ENCODE results near the gene TESMIN. TPM values are rescaled to one million over a fixed set of nuclear protein-coding genes. Genes with fewer than 3 reads are reported as not detected.

The TESMIN gene, protein sequence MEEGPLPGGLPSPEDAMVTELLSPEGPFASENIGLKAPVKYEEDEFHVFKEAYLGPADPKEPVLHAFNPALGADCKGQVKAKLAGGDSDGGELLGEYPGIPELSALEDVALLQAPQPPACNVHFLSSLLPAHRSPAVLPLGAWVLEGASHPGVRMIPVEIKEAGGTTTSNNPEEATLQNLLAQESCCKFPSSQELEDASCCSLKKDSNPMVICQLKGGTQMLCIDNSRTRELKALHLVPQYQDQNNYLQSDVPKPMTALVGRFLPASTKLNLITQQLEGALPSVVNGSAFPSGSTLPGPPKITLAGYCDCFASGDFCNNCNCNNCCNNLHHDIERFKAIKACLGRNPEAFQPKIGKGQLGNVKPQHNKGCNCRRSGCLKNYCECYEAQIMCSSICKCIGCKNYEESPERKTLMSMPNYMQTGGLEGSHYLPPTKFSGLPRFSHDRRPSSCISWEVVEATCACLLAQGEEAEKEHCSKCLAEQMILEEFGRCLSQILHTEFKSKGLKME
- 0.53 TPM for polyA plus RNA-seq (ENCODE audit: insufficient read length)

DNA sequence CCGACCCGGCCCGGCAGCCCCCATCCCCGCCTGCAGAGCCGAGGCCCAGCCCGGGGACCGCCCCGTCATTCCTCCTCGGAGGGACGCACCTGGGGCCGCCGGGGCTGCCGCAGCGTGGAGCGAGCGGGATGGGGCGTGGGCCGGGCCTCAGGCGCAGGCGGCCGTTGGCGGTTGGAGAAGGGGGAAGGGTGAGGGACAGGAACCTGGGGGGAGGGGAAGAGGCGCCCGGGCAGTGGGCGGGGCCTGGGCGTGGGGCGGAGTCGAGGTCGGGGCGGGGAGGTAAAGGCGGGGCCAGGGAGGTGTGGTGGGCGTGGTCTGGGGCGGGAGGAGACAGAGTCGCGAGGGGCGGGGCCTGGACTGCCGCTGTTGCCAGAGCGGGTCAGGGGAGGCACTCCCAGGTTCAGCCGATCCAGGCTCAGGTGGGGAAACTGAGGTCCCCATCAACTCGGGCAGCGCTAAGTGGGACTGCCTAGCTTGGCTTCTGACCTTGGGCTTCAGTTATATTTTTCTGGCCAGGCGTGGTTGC, at the start of gene TESMIN:
Gene TESMIN (minus strand): TSS at position 190 of the 526 bp plus-strand sequence. CDS start 860 bp downstream, outside the sequence.
- DNase-seq (ENCODE audit: low read depth), result no peak

DNA sequence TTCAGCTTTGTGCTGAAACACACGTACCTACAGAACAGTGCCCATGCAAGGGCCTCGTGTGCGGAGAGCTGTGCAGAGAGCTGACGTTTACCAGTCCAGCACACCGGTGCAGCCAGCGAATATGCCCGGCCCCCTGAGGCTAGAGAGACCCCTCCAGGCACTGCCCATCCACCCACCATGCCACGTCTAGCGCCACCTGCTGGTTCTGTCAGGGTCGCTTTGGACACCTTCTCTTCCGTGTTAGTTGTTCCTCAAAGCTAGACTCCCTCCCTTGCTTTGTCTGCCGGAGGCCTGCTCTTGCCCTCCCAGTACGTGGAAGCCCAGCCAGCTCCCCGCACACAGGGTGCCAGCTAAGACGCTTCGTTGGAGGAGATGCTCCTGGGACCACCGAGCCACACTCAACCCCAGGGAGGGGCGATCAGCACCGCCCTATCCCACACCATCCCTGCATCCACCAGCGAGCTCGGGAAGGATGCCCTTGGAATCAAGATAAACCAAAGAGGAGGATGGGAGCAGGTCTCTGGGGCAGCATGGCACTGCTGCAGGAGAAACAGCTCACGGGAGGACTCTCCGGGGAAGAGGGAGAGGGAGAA, 47.0 kb upstream of the TESMIN start:
- no peak for DNase-seq (ENCODE audit: low read depth)

DNA sequence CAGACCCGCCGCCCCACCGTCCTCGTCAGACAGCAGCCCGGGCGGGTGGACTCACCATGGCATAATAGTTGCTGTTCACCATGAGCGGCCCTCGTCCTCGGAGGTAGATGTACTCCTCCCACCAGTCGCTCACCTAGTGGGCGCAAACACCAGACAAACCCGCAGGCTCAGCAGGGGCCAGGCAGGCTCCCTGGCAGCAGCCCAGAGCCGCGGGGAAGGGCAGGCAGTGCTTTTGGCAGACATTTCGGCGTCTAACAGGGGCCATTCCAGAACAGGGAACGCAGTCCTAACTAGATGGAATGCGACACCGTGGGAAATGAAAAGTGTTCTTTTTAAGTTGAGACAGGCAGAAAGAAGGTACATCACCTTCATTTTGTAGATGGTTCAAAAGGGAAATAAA, 45.5 kb upstream of the TESMIN start:
- no peak for DNase-seq (ENCODE audit: low read depth)

DNA sequence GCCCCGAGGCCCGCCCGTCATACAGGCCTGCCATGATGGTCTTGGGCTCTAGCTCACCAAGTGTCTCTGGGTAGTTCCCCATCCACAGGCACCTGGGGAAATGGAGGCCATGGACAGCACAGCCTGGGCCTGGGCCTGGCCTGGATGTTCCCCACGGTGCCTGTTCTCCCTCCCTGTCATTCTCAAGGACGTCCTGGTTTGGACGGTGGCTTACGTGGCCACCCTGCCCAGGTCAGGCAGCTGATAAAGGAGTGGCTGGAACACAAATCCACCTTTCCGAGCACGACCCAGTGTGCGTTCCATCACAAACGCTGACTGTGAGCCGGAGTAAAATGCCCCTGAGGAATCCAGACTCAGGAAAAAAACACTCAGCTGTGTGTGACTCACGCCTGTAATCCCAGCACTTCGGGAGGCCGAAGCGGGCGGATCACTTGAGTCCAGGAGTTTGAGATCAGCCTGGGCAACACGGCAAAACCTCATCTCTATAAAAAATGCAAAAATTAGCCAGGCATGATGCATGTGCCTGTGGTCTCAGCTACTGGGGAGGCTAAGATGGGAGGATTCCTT, 41.2 kb upstream of the TESMIN start:
- DNase-seq (ENCODE audit: low read depth), result no peak

DNA sequence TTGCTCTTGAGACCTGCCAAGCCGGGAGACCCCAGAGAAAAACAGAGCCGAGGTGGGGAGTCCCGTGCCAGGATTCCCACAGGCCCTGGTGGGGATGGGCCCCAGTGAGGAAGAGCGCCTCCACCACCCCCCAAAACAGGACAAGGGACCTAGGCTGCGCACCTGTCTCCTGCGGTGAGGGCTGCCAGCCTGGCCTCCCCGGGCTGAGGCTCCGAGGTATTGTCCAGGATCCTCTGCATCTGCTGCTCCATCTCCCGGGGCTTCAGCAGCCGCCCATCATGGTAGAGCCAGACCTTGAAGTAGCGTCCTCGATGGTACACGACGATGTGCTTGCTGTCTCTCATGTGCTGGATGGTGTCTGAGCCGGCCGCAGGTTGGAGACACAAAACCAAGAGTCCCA, 33.3 kb upstream of the TESMIN start:
- DNase-seq (ENCODE audit: low read depth), result no peak

DNA sequence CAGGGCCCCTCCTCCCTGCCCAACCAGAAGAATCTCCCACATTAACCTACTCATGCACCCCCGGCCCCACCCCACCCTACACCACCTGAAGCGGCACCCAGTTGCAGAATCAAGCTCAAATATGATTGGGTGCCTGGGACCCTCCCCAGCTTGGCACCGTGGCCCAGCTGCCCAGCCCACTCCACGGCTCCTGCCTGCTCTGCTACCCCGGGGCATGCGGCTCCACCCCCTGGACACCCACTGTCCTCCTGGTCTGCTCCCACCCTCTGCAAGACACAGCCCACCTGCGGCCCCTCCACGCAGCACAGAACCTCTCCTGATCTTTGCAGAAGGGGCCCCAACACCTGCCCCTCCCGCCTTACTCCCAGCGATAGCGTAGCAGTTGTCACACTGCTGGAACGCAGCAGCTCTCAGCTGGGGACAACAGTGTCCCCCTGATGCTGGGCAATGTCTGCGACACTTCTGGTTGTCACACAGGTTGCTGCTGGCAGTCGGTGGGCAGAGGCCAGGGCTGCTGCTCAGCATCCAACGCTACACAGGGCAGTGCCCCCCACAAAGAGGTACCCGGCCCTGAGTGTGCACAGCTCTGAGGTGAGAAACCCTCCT, 32.0 kb upstream of the TESMIN start:
- DNase-seq (ENCODE audit: low read depth), result no peak

DNA sequence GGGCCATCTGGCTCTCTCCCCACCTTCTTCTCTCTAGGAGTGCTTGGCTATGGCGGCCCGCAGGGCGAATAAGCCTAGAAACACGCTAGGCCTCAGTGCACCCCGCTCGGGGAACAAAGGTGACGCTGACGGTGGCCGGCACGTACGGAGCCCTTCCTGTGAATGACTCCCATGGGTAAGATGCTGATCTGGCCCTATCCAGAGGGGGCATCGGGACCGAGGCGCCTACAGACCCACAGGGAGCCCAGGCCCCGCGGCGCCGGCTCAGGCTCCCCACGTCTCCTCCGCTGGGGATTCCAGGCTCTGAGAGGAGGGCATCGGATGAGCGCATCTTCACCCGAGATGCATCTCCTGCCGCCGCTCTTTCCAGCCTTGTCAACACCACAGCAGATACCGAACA, 31.4 kb upstream of the TESMIN start:
- DNase-seq (ENCODE audit: low read depth), result no peak

DNA sequence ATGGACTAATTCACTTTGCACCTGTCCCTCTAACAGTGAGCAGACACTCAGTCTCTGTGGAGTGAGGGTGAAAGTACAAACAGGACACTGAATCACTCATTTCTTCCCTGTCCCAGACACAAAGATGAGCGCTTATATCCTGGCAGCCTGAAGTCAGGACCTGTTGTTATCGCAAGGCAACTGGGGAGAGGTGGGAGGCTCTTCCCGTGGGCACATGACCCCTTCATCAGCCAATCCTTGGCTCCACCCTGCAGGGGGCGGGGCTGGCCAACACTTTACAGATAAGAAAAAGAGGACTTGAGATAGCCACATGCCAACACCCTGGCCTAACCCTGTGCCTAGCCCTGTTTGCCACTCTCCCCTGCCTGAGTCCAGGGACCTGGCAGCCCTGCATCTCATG, 29.5 kb upstream of the TESMIN start:
- no peak for DNase-seq (ENCODE audit: low read depth)

DNA sequence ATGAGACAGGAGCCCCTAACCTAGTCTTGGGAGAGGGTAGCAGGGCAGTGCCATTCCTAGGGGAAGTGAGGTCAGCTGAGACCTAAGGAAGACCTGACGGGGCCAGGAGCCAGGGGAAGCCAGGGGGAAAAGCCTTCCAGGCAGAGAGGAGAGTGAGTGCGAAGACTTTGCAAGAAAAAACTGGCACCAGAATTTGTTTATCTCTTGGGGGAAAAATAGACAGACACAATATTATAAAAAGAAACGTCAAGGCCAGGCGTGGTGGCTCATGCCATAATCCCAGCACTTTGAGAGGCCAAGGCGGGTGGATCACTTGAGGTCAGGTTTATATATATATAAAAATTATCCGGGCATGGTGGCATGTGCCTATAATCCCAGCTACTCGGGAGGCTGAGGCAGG, 26.9 kb upstream of the TESMIN start:
- no peak for DNase-seq (ENCODE audit: low read depth)

DNA sequence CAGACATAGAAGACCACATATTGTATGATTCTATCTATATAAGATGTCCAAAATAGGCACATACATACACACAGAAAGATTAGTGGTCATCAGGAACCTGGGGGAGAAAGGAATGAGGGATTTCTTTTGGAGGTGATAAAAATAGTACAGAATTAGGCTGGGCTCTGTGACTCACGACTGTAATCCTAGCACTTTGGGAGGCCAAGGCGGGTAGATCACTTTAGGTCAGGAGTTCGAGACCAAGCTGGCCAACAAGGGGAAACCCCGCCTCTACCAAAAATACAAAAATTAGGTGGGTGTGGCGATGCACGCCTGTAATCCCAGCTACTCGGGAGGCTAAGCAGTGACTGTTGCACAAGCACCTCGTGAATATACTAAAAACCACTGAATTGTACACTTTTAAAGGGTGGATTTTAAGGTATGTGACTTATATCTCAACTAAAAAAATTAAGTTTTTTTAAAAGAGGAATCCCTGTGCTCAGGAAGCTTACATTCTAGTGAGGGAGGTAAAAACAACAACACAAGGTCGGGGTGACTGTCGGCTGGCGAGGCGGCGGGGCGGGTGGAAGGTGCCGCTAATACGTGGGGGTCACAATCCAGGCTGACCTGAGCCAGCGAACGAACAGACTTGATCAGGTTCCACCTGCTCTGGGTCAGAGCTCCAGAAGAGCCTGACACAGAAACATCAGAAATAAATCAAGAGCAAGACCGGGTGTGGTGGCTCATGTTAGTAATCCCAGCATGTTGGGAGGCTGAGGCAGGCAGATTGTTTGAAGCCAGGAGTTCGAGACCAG, 25.3 kb upstream of the TESMIN start:
- DNase-seq (ENCODE audit: low read depth), result no peak

DNA sequence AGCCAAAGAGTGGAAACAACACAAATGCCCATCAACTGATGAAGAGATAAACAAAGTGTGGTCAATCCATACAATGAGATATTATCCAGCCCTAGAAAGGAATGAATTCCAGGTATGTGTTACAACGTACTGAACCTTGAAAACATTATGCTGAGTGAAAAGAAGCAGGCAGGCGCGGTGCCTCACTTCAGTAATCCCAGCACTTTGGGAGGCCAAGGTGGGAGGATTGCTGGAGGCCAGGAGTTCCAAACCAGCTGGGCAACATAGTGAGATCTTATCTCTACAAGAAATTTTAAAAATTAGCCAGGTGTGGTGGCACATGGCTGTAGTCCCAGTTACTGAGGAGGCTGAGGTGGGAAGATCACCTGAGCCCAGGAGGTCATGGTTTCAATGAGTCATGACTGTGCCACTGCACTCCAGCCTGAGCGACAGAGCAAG, 24.6 kb upstream of the TESMIN start:
- DNase-seq (ENCODE audit: low read depth), result no peak

DNA sequence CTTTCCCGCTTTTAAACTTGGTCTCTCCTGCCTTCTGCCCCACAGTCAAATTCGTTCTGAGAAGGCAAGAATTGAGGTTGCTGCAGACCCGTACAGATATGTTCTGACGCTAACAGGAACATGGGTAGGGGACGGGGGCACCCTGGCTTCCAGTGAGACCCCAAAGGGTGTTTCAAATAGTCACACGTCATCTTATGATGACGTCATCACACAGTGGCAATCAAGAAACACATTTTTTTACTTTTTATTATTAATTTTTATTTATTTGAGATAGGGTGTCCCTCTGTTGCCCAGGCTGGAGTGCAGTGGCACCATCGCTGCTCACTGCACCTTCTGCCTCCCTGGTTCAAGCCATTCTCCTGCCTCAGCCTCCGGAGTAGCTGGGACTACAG, 22.9 kb upstream of the TESMIN start:
- DNase-seq (ENCODE audit: low read depth), result no peak

DNA sequence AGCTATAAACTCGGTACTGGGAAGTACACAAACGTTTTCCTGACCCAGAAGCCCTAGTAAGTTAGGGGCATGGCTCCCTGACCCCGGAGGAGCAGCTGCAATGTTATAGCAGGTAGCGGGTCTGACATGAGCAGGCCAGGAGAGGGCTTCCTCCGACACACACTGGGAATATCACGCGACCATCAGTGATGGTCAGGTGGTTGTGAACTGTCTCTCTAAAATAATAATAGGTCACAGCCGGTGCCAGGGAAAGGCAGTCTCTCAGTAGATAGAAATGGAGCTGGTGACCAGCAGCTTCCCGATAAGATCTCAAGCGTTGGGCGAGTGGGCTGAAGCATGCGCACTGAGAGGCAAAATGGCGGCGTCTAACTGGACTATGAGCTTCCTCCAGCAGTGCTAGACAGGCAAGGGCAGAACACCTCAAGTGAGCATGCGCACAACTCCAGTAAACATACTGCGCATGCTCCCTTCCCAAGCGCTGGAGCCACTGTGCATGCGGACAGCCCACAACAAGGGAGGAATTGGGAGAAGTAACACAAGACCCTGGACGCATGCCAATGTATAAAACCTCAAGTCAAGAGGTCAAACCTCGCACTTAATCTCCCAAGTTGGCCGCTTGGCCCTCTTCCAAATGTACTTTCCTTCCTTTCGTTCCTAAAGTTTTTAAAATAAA, 22.3 kb upstream of the TESMIN start:
- no peak for DNase-seq (ENCODE audit: low read depth)

DNA sequence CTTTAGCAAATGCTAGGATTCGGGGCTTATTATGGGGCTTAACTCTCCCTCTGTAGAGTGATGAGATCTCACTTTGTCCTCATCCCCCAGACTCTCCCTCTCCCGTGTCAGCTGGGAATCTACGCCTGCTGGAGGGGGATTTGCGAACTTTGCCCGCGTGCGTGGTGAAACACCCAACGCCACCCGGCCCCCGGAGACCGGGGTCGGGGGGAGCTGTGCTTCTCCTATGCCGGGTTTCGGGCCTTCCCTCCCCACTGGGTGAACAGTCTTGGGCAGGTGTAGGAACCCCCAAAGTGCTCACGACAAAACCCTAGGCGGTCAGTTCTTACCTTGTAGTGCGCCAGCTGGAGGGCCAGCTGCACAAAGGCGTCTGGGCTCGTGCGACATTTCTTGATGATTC, 21.6 kb upstream of the TESMIN start:
- no peak for DNase-seq (ENCODE audit: low read depth)

DNA sequence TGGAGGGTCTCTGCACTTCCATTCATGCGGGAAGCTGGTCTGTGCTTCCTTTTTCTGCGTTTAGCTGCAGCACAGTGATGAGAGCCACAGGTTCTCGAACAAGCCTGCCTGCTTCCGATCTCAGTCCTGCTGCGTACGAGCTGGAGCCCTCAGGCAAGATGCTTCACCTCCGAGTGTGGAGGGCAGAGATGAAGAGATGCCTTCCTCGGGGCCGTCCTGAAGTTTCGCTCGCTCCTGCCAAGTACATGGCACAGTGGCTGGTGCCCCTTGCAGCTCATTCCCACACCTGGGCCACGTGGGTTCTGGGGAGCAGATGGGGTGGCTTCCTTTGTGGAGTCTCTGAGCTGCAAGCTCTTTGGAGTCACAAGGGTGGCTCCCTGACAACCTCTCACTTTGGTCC, 19.5 kb upstream of the TESMIN start:
- DNase-seq (ENCODE audit: low read depth), result no peak

DNA sequence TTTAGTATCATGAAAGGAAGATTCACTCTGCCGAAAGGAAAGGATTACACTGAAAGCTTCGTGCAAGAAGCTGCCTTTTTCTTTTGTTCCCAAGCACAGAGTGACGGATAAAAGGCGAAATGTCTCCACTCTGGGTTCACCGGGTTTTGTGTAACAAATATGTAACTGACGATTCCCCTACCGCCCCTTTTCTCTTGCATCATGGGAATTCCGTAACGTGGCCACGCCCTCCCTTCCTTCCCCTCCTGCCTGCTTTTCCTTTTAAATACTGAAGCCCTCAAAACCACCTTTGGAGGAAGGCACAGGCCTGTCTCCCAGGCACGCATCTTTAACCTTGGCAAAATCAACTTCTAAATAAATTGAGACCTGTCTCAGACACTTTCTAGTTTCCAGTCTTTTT, 16.4 kb upstream of the TESMIN start:
- no peak for DNase-seq (ENCODE audit: low read depth)

DNA sequence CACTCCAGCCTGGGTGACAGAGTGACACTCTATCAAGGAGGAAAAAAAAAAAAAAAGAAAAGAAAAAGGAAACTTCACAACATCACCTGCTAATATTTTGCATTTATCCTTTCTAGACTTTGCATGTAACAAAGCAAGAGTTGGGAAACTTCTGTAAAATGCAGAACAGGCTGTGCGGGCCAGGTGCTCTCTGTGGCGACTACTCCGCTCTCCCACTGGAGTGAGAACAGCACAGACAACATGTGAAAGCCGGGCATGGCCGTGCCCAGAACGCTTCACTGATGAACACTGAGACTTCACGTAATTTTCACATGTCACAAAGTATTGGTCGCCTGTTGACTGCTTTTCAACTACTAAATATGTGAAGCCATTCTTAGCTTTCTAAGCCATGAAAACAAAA, 15.5 kb upstream of the TESMIN start:
- no peak for DNase-seq (ENCODE audit: low read depth)

DNA sequence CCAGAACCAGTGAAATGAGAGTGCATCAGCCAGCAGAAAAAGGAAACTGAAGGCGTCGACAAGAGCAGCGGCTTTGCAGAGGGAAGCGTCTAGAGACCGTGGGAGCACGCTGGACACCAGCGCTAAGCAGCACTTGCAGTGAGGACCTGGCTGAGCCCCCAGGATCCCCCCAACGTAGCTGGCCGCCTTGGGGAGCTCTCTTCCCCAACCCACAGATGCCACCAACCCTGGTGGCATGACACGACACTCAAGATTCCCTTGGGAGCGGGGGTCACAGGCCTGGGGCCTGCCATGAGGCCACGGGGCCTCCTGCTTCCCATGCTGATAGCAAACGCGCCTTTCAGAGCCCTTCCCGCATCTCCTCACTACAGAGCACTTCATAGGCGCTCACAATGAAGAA, 13.4 kb upstream of the TESMIN start:
- DNase-seq (ENCODE audit: low read depth), result no peak

DNA sequence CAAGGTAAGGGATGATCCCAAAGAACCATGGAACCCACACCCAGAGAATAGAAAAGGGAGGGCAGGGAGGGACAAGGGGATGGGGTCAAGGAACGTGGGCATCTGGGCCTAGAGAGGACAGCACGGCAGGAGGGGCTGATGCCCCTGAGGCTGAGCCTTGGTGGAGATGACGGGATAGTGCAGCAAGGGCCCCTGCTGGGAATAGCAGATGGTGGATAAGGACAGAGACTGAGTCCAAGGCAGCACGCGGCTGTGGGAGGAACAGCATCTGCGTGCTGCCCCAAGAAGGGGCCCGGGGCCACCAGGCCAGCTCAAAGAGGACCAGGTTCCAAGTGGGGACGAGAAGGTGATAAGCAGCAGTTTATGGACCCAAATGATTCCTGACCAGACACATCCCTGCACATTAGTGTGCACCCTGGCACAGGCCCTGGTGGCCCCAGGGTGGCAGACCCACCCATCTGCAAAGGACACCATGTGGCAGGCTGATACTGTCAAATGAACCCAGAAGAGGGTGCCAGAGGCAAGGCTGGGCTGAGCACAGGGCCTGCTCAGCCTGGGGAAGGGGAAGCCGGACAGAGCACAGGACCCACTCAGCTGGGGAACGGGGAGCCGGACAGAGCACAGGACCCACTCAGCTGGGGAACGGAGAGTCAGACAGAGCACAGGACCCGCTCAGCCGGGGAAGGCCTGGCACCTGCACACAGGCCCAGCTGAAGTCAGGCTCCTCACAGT, 12.8 kb upstream of the TESMIN start:
- DNase-seq (ENCODE audit: low read depth), result no peak

DNA sequence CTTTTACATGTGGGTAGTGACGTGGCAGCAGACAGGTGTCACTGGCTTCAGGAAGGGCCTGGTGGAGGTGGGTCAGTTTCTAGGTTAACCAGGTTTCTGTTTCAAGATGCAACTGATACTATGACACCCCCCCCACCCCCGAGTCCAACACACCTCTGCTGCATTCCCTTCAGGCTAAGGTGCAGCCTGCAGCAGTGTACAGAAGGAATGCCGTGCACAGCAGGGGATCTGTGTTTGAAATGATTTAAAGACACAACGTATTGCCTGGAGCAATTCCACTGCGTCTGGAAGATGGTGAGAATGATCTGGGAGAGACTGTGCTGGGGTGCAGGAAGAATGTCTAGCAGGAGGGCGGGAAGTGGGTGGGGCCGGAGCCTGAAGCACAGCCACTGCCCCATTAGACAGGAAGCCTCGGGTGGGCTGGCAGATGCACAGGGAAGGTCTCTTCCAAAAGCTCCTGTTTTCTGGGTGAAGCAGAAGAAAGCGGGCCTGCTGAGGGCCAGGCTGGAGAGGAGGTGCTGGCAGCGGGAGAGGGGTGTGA, 11.9 kb upstream of the TESMIN start:
- no peak for DNase-seq (ENCODE audit: low read depth)

Data from forelimb muscle (tissue), 1 donor.